HG03460 (cell line): ENCODE data around the gene CDC27.
"Not testable (repeated sequence)": the region's sequence is repeated elsewhere in the genome, so short reads cannot be mapped to it uniquely, and the experiment has no call there.

Experiments used
- ATAC-seq: cut with Tn5 transposase; IDR thresholded peaks from one replicate; pipeline ENCODE4 v1.9.1; 2021; ENCODE audit not compliant: unreplicated experiment

The CDC27 gene

GRCh38 chr17:47220531-47220999 is 31.5 kb upstream of the CDC27 start:
- peak; percentile 51 for ATAC-seq

- no peak for ATAC-seq
Observed at GRCh38 chr17:47219621-47220475, 30.8 kb upstream of the CDC27 start.

- ATAC-seq, result no peak
Observed at GRCh38 chr17:47218896-47219430, 29.9 kb upstream of the CDC27 start.

GRCh38 chr17:47217279-47217678 is 28.2 kb upstream of the CDC27 start:
- not testable (repeated sequence) for ATAC-seq

GRCh38 chr17:47216821-47217220 is 27.7 kb upstream of the CDC27 start:
- not testable (repeated sequence) for ATAC-seq

GRCh38 chr17:47214931-47215330 is 25.8 kb upstream of the CDC27 start:
- no peak for ATAC-seq

GRCh38 chr17:47213540-47213939 is 24.4 kb upstream of the CDC27 start:
- no peak for ATAC-seq

GRCh38 chr17:47212458-47212857 is 23.4 kb upstream of the CDC27 start:
- ATAC-seq, result no peak

GRCh38 chr17:47210779-47211178 is 21.7 kb upstream of the CDC27 start:
- ATAC-seq, result no peak

- no peak for ATAC-seq
Observed at GRCh38 chr17:47210105-47210504, 21.0 kb upstream of the CDC27 start.

- ATAC-seq, result no peak
Observed at GRCh38 chr17:47209499-47209898, 20.4 kb upstream of the CDC27 start.

- no peak for ATAC-seq
Observed at GRCh38 chr17:47208744-47209488, 19.8 kb upstream of the CDC27 start, which contains the start of gene MYL4. TSS of gene MYL4 (plus strand) at chr17:47209348. CDS start at chr17:47209423, 75 bp downstream.

GRCh38 chr17:47207143-47208067 is 18.3 kb upstream of the CDC27 start:
- ATAC-seq, result no peak

- peak; percentile 56 for ATAC-seq
Observed at GRCh38 chr17:47205419-47205963, 16.4 kb upstream of the CDC27 start.

GRCh38 chr17:47204722-47205418 is 15.8 kb upstream of the CDC27 start:
- ATAC-seq, result peak; percentile 47

GRCh38 chr17:47203984-47204721 is 15.1 kb upstream of the CDC27 start:
- ATAC-seq, result no peak

GRCh38 chr17:47201166-47201565 is 12.1 kb upstream of the CDC27 start:
- ATAC-seq, result no peak

GRCh38 chr17:47200325-47200664 is 11.2 kb upstream of the CDC27 start:
- ATAC-seq, result no peak
